GM19372 (cell line): ENCODE results near the gene LRP8.

Source experiments
- ATAC-seq: cut with Tn5 transposase; IDR thresholded peaks from one replicate; pipeline ENCODE4 v1.9.1; 2021; ENCODE audit warnings: mild to moderate bottlenecking, low read depth, moderate library complexity; ENCODE audit not compliant: unreplicated experiment

The LRP8 gene

GRCh38 chr1:53270107-53270506, 57.8 kb downstream of the LRP8 start:
- ATAC-seq = no peak

- no peak for ATAC-seq
Measured at GRCh38 chr1:53267761-53268160, 60.1 kb downstream of the LRP8 start.

- no peak for ATAC-seq
Measured at GRCh38 chr1:53266038-53266437, 61.8 kb downstream of the LRP8 start.

DNA sequence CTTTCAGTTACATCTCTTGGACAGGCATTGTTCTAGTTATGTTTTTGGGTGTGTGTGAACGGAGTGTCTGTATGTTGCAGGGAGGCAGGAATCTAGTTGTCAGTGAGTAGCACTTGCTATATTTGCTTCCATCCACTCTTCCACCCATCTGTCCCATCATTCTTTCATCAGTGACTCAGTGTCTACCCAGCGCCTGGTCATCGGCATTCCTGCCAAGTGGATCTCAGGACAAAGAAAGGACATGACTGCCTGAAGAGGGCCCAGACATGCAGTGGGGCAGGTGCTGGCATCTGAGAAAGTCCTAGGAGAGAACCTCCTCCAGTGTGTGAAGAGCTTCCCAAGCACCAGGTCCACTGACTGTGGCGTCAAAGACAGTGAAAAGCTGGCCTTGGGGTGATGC, 62.3 kb downstream of the LRP8 start:
- ATAC-seq = no peak

- no peak for ATAC-seq
Measured at GRCh38 chr1:53264048-53264447, 63.8 kb downstream of the LRP8 start.

GRCh38 chr1:53262000-53262399, 65.9 kb downstream of the LRP8 start:
- no peak for ATAC-seq

- ATAC-seq = no peak
Measured at GRCh38 chr1:53260631-53261247, 67.1 kb downstream of the LRP8 start.

DNA sequence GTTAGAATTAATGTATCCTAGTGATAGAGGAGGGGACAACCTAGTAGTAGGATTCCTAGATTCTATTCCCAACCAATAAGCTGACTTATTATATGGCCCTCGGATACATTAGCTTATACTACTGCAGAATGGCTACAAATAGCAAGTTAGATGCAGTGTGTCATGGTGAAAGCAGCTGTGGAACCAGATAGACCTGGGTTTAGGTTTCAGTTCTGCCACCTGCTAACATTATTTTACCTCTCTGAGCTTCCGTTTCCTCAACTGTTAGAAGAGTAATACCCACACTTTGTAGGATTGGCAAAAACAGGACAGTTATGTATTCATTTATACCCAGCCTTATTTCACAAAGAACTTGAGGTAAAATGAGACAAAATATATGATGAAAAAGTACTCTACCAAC, 67.9 kb downstream of the LRP8 start:
- no peak for ATAC-seq

- no peak for ATAC-seq
Measured at GRCh38 chr1:53258216-53258615, 69.7 kb downstream of the LRP8 start.

- ATAC-seq = no peak
Measured at GRCh38 chr1:53257454-53258081, 70.3 kb downstream of the LRP8 start.

DNA sequence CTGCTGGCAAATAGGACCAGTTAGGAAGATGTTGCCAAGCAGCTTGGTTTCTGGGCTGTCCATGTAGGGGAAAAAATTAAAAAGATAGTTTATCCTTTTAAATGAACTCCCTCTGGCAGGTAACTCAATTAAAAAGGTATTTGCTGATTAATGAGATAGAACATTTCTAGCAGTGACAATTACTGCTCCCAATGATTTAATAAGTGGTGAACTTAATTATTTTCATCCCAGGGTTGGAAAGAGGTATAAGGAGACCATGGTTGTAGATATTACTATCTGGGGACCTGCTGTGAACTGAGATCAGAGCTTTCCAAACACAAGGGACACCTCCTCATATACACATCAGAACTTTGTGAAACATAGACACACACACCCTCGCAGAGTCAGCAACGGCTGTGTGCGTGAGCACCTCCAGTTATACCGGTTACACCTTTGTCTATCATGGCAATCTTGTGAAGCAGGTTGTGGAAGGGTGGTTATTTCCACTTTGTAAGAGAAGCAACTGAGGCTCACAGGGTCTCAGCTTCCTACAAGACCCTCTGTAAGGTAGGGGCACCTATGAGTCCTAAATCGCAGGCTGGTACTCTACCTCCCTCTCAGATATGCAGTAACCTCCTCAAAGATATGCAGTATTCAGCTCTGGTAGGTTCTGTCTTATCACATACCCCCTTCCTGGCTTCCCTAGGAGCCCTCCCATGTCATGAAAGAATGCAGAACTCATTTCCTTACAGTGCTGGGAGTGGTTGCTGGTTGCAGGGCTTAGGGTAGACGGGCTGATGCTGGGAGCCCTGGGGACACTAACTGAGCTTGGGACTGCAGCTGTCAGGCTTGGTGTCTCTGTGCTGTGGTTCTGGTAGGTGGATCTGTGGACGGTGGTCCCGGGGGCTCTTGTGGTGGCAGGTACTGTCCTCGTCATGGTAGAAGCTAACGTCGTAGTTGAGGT, 71.1 kb downstream of the LRP8 start:
- no peak for ATAC-seq

DNA sequence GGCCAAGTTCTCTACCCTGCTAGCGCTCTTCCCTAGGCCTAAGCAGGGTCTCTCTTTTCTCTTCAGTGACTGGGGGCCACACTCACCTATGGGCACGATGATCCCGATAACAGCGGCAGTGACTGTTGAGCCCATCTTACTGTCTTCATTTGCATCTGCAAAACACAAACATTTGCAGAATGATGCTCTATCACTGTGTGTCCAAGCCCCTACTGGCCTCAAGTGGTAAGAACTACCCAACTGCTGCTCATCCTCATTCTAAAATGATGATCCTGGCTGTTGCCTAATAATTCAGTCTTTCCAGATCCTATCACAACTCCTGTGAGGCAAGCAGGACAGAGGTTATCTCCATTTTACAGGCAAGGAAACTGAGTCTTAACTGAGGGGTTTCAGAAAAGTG, 72.8 kb downstream of the LRP8 start:
- no peak for ATAC-seq

DNA sequence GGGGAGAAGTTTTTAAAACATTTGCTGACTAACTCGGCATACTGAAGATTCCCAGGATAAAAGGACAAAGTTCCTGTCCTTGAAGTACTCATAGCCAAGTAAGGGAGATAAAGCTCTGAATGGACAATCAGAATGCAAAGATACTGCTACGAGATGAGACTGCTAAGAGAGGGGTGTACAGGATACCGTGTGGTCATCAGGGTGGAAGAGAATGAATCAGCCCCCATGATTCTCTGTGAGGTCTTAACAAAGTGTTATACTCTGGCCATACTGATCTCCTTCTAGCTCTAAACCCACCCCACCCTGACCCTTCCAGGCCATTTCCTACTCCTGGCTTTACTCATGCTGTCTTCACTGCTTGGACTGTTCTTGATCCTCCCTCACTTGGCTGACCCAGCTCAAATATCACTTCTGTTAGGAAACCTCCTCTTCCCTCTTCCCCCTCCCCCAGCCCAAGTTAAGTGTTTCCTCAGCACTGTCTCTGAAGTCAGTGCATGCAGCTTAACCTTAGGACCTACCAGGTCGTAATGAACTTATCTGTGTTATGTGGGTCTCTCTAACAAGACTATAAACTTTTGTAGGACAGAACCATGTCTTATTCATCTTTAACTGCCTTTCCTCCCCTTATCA, 73.7 kb downstream of the LRP8 start:
- ATAC-seq = no peak

GRCh38 chr1:53250325-53250724, 77.5 kb downstream of the LRP8 start:
- ATAC-seq = no peak

DNA sequence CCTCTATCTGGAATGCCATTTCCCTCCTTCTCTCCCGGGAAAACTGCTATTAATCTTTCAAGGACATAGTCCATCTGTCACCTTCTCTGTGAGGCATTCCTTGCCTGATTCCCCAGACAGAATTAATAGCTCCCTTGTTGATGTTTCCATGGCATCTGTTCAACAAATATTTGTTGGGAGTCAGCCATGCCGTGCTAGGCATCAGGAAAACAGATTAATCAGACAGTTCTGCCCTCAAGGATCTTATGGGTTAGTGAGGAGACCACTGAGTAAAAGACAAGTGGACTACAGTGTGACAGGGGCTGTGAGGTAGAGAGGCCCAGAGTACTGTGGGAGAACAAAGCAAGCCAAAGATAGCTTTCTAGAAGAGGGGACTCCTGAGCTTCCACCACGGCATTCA, 78.2 kb downstream of the LRP8 start:
- ATAC-seq = no peak

- no peak for ATAC-seq
Measured at GRCh38 chr1:53246261-53247134, 81.4 kb downstream of the LRP8 start.

- no peak for ATAC-seq
Measured at GRCh38 chr1:53244141-53244540, 83.7 kb downstream of the LRP8 start.

DNA sequence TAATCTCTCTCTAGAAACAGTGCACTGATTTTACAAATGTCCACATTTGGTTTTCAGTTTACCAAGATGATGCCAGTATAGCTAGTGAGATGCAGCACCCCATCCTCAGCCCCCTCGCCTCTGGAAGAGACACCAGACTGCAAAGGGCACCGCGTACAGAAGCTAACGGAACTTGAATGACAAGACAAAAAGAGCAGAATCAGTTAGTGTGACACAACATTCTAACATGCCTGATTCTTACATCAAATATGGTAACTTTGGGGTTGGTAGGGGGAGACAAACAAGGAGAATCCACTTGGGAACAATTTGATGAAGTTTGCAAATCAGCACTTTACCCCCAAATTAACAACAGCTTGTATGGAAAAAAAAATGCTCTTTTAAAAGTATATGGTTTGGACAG, 85.5 kb downstream of the LRP8 start:
- ATAC-seq = no peak

GRCh38 chr1:53241828-53242227, 86.0 kb downstream of the LRP8 start:
- no peak for ATAC-seq
